SIG-M5 treated with dmso at 0.1 percent for 504 hours (cell line): ENCODE data around the gene H6PD.

ENCODE experiments used
- DNase-seq: peaks from one replicate; lab custom pipeline; 2025; ENCODE audit not compliant: unreplicated experiment; lab: John Stamatoyannopoulos, UW

H6PD gene

DNA sequence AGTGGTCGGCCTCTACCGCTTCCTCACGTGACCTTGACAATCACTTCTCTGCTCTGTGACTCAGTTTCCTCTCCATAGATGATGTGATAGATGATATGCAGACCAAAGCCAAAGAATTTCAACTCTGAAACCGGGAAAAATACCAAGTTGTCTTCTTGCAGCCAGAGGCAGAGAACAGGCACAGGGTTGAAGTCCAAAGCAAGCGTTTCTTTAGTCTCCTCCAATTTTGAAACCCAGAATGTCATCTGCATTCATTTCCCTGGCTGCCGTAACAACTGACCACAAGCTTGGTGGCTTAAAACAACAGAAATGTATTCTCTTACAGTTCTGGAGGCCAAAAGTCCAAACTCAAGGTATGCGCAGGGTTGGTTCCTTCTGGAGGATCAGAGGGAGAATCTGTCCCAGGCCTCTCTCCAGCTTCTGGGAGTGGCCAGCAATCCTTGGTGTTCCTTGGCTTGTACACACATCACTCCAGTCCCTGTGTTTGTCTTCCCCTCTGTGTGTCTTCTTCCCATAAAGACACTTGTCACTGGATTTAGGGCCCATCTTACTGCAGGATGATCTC lies 30.3 kb upstream of the H6PD start:
- DNase-seq: no peak

GRCh38 chr1:9207086-9207485 lies 27.5 kb upstream of the H6PD start:
- DNase-seq: no peak

DNA sequence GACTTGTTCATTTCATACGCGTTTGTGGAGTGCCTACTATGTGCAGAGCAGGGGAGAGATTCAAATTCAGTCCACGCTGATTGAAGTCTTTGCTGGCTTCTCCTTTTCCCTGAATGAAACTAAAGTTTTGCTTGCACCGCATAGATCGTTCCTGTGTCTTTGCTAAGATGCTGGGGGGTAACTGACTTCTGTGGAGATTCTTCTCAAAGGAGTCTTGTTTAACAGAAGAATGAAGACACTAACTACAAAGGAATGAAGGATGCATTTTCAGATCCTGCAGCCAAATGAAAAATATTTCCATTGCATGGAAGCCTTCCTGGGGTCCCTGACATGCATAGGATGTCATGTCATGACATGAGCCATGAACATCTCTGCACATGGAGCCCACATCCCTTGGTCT lies 26.9 kb upstream of the H6PD start:
- DNase-seq: no peak

DNA sequence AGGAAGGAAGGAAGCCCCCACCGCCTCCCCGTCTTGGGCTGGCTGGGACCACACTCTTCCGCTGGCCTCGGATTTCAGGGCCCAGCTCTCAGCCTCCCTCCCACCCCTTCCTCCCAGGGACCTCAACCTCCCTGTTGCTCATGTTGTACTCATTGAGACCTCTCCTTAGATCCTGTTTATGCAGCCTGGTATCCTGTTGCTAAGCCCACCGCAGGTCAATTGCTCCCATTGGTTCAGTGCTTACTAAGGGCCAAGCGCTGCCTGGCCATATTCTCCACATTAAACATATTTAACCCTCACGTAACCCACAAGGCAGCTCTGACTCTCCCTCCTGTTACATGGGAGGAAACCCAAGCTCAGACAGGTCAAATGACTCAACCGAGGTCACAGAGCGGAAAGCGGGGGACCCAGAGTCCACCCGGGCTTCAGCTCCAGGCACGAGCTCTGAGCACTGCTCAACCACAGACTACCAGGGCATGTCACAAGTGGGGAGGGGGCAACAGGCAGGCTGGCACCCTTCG lies 23.2 kb upstream of the H6PD start:
- no peak for DNase-seq

GRCh38 chr1:9212735-9213134 lies 21.8 kb upstream of the H6PD start:
- no peak for DNase-seq

DNA sequence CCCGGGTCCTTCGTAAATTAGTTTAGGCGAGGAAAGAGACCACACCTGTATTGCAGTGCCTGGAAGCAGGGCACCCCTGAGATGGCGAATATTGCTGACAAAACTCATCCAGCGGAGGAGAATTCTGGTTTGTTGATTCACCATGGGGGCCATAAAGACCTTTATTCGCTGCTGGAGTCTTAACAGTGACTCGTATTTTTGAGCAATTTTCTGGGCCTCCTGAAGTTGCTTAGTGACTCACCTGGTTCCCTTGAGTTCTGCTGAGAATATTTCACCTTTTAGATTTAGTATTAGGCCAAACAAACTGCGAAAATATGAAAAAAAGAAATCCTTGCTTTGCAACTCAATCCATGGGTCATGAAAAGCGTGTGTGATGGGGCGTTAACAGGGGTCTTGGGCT lies 20.6 kb upstream of the H6PD start:
- no peak for DNase-seq

DNA sequence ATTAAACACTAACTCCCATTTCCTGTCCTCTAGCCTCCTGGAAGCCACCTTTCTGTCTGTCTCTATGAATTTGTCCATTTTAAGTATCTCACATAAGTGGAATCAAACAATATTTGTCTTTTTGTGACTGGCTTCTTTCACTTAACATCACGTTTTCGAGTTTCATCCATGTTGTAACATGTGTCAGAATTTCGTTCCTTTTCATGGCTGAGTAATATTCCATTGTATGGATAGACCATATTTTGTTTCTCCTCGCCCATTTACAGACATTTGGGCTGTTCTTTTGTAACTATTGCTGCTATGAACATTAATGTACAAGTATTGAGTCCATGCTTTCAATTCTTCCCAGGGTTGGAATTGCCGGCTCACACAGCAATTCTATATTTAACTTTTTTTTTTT lies 15.7 kb upstream of the H6PD start:
- DNase-seq: no peak

GRCh38 chr1:9222846-9223625 lies 11.5 kb upstream of the H6PD start:
- no peak for DNase-seq

- DNase-seq: no peak
These were observed 9.7 kb upstream of the H6PD start for GRCh38 chr1:9224664-9225410.

GRCh38 chr1:9225411-9225785 lies 9.2 kb upstream of the H6PD start:
- no peak for DNase-seq

DNA sequence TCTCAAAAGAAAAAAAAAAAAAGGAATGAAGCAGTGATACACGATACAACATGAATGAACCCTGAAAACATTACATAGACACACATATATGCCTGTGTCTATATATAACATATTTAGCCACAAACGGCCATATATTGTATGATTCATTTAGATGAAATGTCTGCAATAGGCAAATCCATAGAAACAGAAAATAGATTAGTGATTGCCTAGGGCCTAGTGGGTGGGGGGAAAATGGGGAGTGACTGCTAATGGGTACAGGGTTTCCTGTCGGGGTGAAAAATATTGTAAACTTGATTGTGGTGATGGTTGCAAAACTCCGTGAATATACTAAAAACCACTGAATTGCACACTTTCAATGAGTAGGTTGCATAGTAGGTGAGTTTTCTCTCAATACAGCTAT lies 6.0 kb upstream of the H6PD start:
- peak; percentile 61 for DNase-seq

- DNase-seq: no peak
These were observed 5.0 kb upstream of the H6PD start for GRCh38 chr1:9229549-9229948.

GRCh38 chr1:9230869-9231533 lies 3.6 kb upstream of the H6PD start:
- DNase-seq: no peak

- DNase-seq: no peak
These were observed 2.8 kb upstream of the H6PD start for GRCh38 chr1:9231648-9232332.

GRCh38 chr1:9233241-9233941 lies 1.2 kb upstream of the H6PD start:
- DNase-seq: peak; percentile 31

DNA sequence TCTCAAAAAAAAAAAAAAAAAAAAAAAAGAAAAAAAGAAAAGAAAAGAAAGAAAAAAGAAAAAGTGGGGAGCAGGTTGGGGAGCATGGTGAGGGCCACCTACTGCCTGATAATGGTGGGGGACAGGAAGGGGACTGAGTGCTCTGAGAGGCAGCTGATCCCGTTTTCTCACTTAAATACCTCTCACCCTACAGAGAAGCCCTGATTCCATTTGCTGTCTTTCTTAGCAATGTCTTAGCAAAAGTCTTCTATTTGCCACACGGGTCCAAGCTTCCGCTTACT lies 692 bp upstream of the H6PD start:
- no peak for DNase-seq

GRCh38 chr1:9235096-9235459 lies 504 bp downstream of the H6PD start:
- no peak for DNase-seq

- DNase-seq: no peak
These were observed 986 bp downstream of the H6PD start for GRCh38 chr1:9235560-9235959.

GRCh38 chr1:9238134-9238533 lies 3.6 kb downstream of the H6PD start:
- DNase-seq: no peak

DNA sequence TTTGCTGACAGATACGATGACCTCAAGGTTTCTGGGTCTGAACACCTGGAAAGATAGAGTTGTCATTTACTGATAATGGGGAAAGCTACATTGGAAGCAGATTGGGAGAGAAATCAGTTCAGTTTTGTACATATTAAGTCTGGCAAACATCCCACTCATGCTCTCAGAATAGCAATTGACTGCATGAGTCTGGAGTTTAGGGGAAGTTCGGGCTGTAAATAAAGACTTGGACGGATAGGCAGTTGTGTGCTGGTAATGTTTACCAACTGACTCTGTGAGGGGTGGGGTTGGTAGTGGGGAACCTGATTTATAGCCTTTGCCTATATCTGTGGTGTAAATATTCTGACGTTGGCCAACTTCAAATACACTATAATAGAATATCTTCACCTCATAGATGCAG lies 4.0 kb downstream of the H6PD start:
- peak; percentile 17 for DNase-seq
